IMR-90 (cell line): ENCODE measurements around the gene ZNF586.
"Not testable (repeated sequence)": the region's sequence is repeated elsewhere in the genome, so short reads cannot be mapped to it uniquely, and the experiment has no call there.

ENCODE experiments used
- FOS ChIP-seq: fragments of 150-350 bp; IDR thresholded peaks from 2 replicates; pipeline ENCODE4 v1.6.1; 2016; ENCODE audit warnings: low read depth, low read length
- RFX5 ChIP-seq: IDR thresholded peaks from 2 replicates; pipeline ENCODE4 v1.8.0; 2012; ENCODE audit warnings: low read depth, mild to moderate bottlenecking, low read length, moderate library complexity
- TF ChIP-seq, protein P1 (sequence below): conservative IDR thresholded peaks from 2 replicates; pipeline ENCODE4 v1.5.1; 2012; ENCODE audit warnings: mild to moderate bottlenecking, low read depth, low read length, improper control_type of control experiment
- TF ChIP-seq, protein P2 (sequence below): fragments of 150-350 bp; IDR thresholded peaks from 2 replicates; pipeline ENCODE4 v1.6.1; 2016; ENCODE audit warnings: low read depth, mild to moderate bottlenecking, low read length, moderate library complexity, borderline replicate concordance
- TF ChIP-seq, protein P3 (sequence below): fragments of 150-350 bp; IDR thresholded peaks from 2 replicates; pipeline ENCODE4 v1.6.1; 2017; ENCODE audit warnings: mild to moderate bottlenecking, antibody characterized with exemption, low read length, low read depth

DNA sequence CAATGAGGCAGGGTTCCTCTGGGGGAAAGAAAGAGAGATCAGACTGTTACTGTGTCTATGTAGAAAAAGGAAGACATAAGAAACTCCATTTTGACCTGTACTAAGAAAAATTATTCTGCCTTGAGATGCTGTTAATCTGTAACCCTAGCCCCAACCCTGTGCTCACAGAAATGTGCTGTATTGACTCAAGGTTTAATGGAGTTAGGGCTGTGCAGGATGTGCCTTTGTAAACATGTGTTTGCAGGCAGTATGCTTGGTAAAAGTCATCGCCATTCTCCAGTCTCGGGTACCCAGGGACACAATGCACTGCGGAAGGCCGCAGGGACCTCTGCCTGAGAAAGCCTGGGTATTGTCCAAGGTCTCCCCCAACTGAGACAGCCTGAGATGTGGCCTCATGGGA, 54.1 kb downstream of the ZNF586 start:
- TF ChIP-seq, protein P1, sequence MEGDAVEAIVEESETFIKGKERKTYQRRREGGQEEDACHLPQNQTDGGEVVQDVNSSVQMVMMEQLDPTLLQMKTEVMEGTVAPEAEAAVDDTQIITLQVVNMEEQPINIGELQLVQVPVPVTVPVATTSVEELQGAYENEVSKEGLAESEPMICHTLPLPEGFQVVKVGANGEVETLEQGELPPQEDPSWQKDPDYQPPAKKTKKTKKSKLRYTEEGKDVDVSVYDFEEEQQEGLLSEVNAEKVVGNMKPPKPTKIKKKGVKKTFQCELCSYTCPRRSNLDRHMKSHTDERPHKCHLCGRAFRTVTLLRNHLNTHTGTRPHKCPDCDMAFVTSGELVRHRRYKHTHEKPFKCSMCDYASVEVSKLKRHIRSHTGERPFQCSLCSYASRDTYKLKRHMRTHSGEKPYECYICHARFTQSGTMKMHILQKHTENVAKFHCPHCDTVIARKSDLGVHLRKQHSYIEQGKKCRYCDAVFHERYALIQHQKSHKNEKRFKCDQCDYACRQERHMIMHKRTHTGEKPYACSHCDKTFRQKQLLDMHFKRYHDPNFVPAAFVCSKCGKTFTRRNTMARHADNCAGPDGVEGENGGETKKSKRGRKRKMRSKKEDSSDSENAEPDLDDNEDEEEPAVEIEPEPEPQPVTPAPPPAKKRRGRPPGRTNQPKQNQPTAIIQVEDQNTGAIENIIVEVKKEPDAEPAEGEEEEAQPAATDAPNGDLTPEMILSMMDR: not testable (repeated sequence)
- TF ChIP-seq, protein P2, sequence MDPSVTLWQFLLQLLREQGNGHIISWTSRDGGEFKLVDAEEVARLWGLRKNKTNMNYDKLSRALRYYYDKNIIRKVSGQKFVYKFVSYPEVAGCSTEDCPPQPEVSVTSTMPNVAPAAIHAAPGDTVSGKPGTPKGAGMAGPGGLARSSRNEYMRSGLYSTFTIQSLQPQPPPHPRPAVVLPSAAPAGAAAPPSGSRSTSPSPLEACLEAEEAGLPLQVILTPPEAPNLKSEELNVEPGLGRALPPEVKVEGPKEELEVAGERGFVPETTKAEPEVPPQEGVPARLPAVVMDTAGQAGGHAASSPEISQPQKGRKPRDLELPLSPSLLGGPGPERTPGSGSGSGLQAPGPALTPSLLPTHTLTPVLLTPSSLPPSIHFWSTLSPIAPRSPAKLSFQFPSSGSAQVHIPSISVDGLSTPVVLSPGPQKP: not testable (repeated sequence)
- TF ChIP-seq, protein P3, sequence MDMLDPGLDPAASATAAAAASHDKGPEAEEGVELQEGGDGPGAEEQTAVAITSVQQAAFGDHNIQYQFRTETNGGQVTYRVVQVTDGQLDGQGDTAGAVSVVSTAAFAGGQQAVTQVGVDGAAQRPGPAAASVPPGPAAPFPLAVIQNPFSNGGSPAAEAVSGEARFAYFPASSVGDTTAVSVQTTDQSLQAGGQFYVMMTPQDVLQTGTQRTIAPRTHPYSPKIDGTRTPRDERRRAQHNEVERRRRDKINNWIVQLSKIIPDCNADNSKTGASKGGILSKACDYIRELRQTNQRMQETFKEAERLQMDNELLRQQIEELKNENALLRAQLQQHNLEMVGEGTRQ: not testable (repeated sequence)
- TF ChIP-seq RFX5, FOS: not testable (repeated sequence)
